SIG-M5 treated with dmso at 0.1 percent for 504 hours (cell line): ENCODE results near the gene FSTL1.

Experiments
- DNase-seq: peaks from one replicate; lab custom pipeline; 2025; ENCODE audit not compliant: unreplicated experiment; lab: John Stamatoyannopoulos, UW

Gene FSTL1

DNA sequence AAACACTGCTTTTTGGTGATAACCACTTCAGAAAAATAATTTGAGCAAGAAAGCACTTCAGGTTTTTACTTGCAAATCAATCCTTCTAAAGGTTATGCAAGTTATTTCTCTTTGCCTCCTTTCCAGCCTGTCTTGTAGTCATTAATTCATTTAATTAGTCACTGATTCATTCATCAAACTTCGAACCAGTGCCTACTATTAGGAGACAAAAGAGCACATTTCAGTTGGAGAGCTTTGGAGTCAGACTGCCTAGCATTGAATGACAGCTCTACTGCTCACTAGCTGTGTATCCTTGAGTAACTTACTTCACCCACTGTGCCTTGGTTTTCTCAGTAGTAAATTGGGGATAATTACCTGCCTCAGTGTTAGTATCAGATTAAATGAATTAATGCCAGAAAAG, 86.7 kb downstream of the FSTL1 start:
- no peak for DNase-seq

DNA sequence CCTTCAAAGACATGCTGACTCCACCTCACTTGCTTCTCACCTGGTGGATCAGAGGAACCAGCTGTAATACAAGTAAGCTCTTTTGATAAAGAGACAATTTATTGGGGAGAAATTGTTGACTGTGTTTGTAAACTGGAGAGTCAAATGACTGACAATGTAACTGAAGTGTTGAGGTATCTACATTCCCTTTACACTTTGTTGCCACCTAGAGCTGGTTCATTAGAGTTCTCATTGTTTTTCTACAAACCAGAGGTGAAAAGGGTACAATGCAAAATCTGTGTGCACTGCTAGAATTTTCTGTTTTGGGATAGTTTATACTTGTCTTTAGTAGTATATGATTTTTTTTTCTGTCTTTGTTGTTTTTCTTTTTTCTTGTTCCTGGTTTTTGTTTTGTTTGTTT, 93.0 kb downstream of the FSTL1 start:
- no peak for DNase-seq

DNA sequence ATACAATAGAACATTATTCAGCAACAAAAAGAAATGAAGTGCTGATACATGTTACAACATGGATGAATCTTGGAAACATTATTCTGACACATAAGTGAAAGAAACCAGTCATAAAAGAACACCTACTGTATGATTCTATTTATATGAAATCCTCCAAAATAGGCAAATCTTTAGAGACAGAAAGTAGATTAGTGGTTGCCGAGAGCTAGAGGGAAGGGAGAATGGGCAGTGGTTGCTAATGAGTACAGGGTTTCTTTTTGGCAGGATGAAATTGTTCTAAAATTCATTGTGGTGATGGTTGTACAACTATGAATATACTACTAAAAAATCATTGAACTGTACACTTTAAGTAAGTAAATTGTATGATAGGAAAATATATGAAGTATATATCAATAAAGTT, 95.3 kb downstream of the FSTL1 start:
- DNase-seq, result no peak

DNA sequence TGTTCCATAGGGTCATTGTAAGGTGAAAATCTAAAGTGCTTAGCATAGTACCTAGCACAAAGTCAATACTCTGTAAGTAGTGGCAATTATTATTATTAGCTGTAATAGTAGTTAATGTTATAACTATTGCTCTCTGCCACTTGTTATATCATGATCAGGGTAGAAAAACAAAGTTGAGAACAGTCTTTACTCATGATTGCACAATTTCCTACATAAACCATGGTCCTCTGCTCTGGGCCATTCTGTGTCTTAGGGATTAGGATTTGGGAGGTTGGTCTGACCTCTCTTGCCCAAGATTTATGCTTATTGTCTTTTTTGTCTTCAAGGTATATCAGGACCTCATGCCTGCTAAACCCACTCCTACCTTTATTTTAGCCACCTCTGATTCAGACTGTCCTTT, 97.3 kb downstream of the FSTL1 start:
- no peak for DNase-seq

DNA sequence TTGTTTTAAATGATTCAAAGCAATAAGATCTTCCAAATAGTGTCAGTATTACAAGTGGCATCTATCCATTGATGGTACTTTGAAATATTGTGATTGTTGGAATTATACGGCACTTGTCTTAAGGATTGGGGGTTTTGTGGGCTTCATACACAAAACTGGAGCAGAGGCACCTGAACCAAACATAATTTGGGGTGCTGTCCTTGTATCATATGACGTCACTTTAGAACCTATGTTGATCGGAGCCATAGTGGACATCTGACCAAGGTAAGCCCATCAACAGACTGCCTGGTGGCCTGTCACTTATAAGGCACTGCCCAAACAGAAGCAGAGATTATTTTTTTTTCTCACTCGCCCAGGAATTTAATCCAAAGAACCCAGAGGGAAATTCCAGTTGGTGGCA, 98.8 kb downstream of the FSTL1 start:
- DNase-seq, result no peak

DNA sequence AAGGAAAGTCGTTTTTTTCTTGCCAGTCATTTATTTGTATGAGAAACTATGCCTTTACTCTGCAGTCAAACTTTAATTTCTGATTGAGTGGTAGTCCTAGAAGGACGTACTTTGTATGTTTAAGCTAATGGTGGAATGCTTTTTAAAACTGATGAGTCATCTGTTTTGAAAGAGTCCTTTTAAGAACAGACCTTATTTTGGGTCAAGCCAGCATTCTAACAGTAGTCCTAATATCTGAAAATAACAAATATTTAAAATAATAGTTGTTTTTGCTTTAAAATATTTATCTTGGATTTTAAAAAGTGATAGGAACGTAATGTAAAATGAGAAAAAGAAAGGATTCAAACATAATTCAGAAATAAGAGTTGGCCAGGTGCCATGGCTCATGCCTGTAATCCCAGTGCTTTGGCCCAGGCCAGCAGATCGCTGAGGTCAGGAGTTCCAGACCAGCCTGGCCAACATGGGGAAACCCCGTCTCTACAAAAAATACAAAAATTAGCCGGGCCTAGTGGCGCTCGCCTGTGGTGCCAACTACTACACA, 100.3 kb downstream of the FSTL1 start:
- peak; percentile 6 for DNase-seq

DNA sequence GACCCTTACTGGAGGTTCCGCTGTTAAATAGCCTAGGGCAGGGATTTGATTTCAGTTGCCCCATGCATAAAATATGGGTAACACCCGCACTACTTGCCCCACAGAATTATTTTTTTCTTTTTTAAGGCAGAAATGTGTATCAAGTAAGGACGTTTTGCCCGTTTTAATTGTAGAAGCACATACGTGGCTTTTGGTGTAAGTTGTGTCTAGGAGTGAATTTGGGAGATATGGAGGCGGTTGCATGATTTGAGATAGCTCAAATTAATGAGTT, 101.0 kb downstream of the FSTL1 start:
- DNase-seq, result peak; percentile 25

DNA sequence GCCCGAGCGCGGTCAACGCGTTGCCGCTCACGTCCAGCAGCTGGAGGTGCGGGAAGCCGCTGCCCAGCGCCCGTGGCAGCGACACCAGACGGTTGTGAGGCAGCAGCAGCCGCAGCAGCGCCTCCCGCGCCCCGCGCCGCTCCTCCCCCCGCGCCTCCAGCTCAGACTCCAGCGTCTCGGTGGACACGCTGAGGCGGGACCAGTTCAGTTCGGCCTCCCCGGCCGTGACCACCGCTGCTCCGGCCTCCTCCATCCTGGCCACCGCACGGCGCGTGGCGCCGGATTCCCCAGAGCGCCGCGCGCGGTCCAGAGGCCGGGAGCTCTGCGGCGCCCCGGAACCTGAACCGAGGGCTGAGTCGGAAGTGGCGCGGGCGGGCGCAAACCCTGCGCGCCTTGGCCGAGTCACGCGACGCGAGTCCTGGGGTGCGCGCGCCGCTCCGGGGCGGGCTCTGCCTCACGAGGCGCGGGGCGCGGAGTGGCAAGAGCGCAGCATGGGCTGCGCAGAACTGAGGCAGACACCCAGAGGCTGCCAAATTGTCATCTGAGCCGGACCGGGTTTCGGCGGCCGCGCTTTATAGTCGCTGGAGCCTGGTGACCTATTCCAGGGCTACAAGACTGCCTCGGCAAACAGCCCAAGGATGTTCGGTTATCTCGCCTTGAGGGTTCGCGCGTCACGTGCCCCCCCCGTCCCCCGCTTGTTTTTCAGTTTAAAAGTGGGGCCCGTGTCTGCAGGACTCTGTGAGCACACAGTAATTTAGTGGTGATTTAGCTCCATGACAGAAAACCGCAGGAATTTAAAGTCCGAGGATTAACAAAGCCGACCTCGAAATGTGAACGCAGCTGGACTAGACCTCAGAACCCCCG, 101.6 kb downstream of the FSTL1 start, which contains the start of gene LRRC58:
TSS of gene LRRC58 (minus strand) at position 364 of the 864 bp plus-strand sequence. CDS start at position 253, 111 bp downstream.
- peak; percentile 87 for DNase-seq

DNA sequence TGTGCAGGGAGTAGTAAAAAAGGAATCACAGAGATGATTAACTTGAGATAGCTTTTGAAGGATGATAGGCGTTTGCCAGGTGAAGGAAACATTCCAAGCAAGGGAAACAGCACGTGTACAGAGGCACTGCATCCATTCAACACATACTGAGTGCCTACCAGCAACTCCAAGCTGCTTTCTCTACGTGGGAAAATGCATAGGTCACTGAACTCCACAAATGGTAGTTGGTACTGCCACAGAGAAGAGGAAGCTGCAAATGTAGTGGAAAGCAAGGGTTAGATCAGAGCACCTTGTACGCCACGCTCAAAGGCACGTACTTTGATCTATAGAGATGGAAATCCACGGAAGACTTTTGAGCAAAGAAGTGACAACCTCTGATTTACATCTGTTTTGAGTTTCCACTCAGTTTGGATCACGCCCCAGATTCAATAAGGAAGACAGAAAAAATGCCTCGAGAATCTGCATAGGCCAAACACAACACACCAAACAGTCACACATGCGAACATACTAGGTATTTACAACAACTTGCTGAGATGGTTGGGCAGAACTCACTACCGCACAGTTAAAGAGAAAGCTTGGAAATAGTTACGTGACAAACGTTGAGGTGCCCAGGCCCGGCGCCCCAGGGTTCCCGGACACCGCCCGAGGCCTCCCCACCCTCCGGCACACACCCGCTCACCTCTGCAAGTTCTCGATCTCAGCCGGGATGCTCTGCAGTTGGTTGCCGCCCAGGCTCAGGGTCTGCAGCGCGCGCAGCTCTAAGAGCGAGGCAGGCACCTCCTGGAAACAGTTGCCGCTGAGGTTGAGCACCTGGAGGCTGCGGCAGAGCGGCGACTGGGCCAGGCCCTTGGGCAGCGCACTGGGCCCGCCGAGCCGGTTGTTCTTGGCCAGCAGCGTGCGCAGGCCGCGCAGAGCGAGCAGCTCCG, 102.5 kb downstream of the FSTL1 start:
- DNase-seq, result peak; percentile 73

DNA sequence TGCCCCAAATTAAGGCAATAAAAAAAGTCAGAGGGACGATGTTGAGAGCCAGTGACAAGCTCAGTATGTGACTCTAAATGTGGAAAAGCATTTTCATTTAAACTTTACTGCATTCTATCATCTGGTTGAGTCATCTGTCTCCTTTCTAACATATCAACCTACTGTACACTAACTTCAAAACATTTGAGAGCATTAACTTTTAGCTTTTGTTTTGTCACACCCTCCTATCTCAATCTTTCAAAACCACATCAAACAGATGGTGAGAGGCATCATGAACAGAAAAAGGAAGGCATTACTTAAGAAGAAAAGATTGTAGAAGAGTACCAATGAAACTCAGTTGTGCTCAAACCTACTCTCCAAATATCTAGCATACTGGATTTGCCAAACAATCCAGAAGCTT, 106.4 kb downstream of the FSTL1 start:
- DNase-seq, result no peak
